SK-N-SH (cell line): ENCODE results near the gene MRAP. TPM values are rescaled to one million over a fixed set of nuclear protein-coding genes. Genes with fewer than 3 reads are reported as not detected.

Experiments used
- CTCF ChIA-PET: fragments of 300-600, 350-600 bp; formaldehyde crosslinking; extraction: SDS; loops from one replicate; lab custom pipeline; 2021; lab: Yijun Ruan, JAX
- POLR2A ChIA-PET: fragments of 350-600 bp; sonication (Branson Sonifier 250); formaldehyde crosslinking; extraction: SDS; loops from one replicate; lab custom pipeline; 2020; ENCODE audit warnings: antibody characterized with exemption, inconsistent platforms; lab: Yijun Ruan, JAX
- DNase-seq: peaks from one replicate; pipeline ENCODE4 v3.0.0; 2012
- H2AFZ ChIP-seq: fragments of 200-600 bp; sonication (generic); 2 replicates; pipeline ENCODE4 v1.8.1; 2016; ENCODE audit warnings: antibody characterized with exemption, mild to moderate bottlenecking, low read depth
- H3F3A ChIP-seq: fragments of 200-600 bp; sonication (generic); replicated peaks from 2 replicates; pipeline ENCODE3; 2016; ENCODE audit warnings: antibody characterized with exemption, mild to moderate bottlenecking; ENCODE audit not compliant: insufficient read depth
- H3K27ac ChIP-seq, 2 experiments: fragments of 200-500 bp in 1 of 2; fragments of 200-600 bp in 1 of 2; sonication (Bioruptor generic) in 1 of 2; sonication (generic), shearing (Covaris generic) in 1 of 2; 2 replicates each; pipeline versions ENCODE4 v1.5.1 to v1.6.1; 2014 to 2016; ENCODE audit warnings: low read depth in 2 of 2, inconsistent platforms in 1 of 2, low read length in 1 of 2, mild to moderate bottlenecking in 1 of 2, mixed read lengths in 1 of 2
- H3K27me3 ChIP-seq: fragments of 200-600 bp; sonication (generic), shearing (Covaris generic); 2 replicates; pipeline ENCODE4 v1.6.1; 2016; ENCODE audit warnings: mixed run types; ENCODE audit not compliant: insufficient read depth
- H3K36me3 ChIP-seq, 2 experiments: fragments of 200-500 bp in 1 of 2; fragments of 200-600 bp in 1 of 2; sonication (Bioruptor generic) in 1 of 2; sonication (generic) in 1 of 2; replicated peaks in 1 of 2; 2 replicates each; pipeline versions ENCODE3 to v1.5.1; 2014 to 2016; ENCODE audit warnings: low read length in 1 of 2, mild to moderate bottlenecking in 1 of 2; ENCODE audit not compliant: insufficient read depth in 2 of 2, control insufficient read depth in 1 of 2
- H3K4me1 ChIP-seq, 2 experiments: fragments of 200-500 bp in 1 of 2; fragments of 200-600 bp in 1 of 2; sonication (Bioruptor generic) in 1 of 2; sonication (generic), shearing (Covaris generic) in 1 of 2; 2 replicates each; pipeline versions ENCODE4 v1.5.1 to v1.6.1; 2014 to 2016; ENCODE audit warnings: low read depth in 1 of 2, low read length in 1 of 2, mixed run types in 1 of 2; ENCODE audit not compliant: insufficient read depth in 2 of 2, control insufficient read depth in 1 of 2
- H3K4me2 ChIP-seq: fragments of 200-600 bp; sonication (generic), shearing (Covaris generic); 2 replicates; pipeline ENCODE4 v1.6.1; 2017; ENCODE audit warnings: mixed run types
- H3K4me3 ChIP-seq, 2 experiments: fragments of 200-500 bp in 1 of 2; fragments of 200-600 bp in 1 of 2; sonication (Bioruptor generic) in 1 of 2; sonication (generic), shearing (Covaris generic) in 1 of 2; 2 replicates each; pipeline versions ENCODE4 v1.5.1 to v1.8.1; 2014 to 2016; ENCODE audit warnings: low read depth in 2 of 2, inconsistent platforms in 1 of 2, low read length in 1 of 2, mild to moderate bottlenecking in 1 of 2, mixed read lengths in 1 of 2, moderate library complexity in 1 of 2
- H3K79me2 ChIP-seq: fragments of 200-600 bp; sonication (generic); 2 replicates; pipeline ENCODE4 v1.8.1; 2017; ENCODE audit warnings: mild to moderate bottlenecking; ENCODE audit not compliant: insufficient read depth
- H3K9ac ChIP-seq: fragments of 200-600 bp; sonication (generic); 2 replicates; pipeline ENCODE4 v1.6.1; 2017; ENCODE audit warnings: mixed run types
- H3K9me2 ChIP-seq: fragments of 200-600 bp; sonication (generic); 2 replicates; pipeline ENCODE4 v1.6.1; 2017; ENCODE audit warnings: mixed run types
- H3K9me3 ChIP-seq: fragments of 200-600 bp; sonication (generic); 2 replicates; pipeline ENCODE4 v1.6.1; 2017; ENCODE audit warnings: mixed run types, mild to moderate bottlenecking, moderate library complexity
- H4K20me1 ChIP-seq: fragments of 200-600 bp; sonication (generic); 2 replicates; pipeline ENCODE4 v1.6.1; 2017; ENCODE audit warnings: mild to moderate bottlenecking, mixed run types; ENCODE audit not compliant: insufficient read depth
- CTCF ChIP-seq: fragments of 200-600 bp; sonication (generic); IDR thresholded peaks from 2 replicates; pipeline ENCODE4 v1.6.1; 2017; ENCODE audit warnings: antibody characterized with exemption, mild to moderate bottlenecking, moderate library complexity
- ELF1 ChIP-seq: IDR thresholded peaks from 2 replicates; pipeline ENCODE4 v1.4.0; 2012
- EP300 ChIP-seq, 2 experiments: IDR thresholded peaks; 2 replicates each; pipeline versions ENCODE4 v1.4.0 to v1.6.1; 2012; ENCODE audit warnings: borderline replicate concordance in 1 of 2, low read depth in 1 of 2, low read length in 1 of 2
- FOXJ3 ChIP-seq: sonication (generic); formaldehyde crosslinking; IDR thresholded peaks from 2 replicates; pipeline ENCODE4 v1.5.1; 2020; ENCODE audit warnings: mild to moderate bottlenecking, missing genetic modification reagents
- FOXM1 ChIP-seq: IDR thresholded peaks from 2 replicates; pipeline ENCODE4 v1.4.0; 2012; ENCODE audit warnings: low read depth, mild to moderate bottlenecking
- GATA2 ChIP-seq: sonication (generic); formaldehyde crosslinking; IDR thresholded peaks from 2 replicates; pipeline ENCODE4 v1.5.0; 2020; ENCODE audit warnings: mild to moderate bottlenecking, missing genetic modification reagents
- JUND ChIP-seq: IDR thresholded peaks from 2 replicates; pipeline ENCODE4 v1.4.0; 2012
- NFIC ChIP-seq: IDR thresholded peaks from 2 replicates; pipeline ENCODE4 v1.4.0; 2012; ENCODE audit warnings: borderline replicate concordance
- TEAD4 ChIP-seq: IDR thresholded peaks from 2 replicates; pipeline ENCODE4 v1.4.0; 2012; ENCODE audit warnings: mild to moderate bottlenecking, borderline replicate concordance; ENCODE audit not compliant: insufficient read depth
- YY1 ChIP-seq: IDR thresholded peaks from 2 replicates; pipeline ENCODE4 v1.4.0; 2012; ENCODE audit warnings: low read depth, mild to moderate bottlenecking
- WGBS: methylation state at CpG from one replicate; pipeline ENCODE4 v1.1.6; 2017; ENCODE audit warnings: low lambda C conversion rate; 5-methylcytosine and 5-hydroxymethylcytosine counted together
- polyA plus RNA-seq, 3 experiments: library from polyadenylated mRNA; depleted of rRNA; stranded (reverse); fragments of >200 nt; gene quantifications; 2 replicates each; pipeline ENCODE4 v1.2.3, GENCODE V29; 2012
- TF ChIP-seq, protein P1 (sequence below): IDR thresholded peaks from 2 replicates; pipeline ENCODE4 v1.4.0; 2012; ENCODE audit warnings: low read depth
- TF ChIP-seq, protein P2 (sequence below): IDR thresholded peaks from 2 replicates; pipeline ENCODE4 v1.4.0; 2012; ENCODE audit warnings: low read depth, borderline replicate concordance

The MRAP gene
- polyA plus RNA-seq, 1 of the 3 experiments (the other 2 are of a cell fraction): not detected

DNA sequence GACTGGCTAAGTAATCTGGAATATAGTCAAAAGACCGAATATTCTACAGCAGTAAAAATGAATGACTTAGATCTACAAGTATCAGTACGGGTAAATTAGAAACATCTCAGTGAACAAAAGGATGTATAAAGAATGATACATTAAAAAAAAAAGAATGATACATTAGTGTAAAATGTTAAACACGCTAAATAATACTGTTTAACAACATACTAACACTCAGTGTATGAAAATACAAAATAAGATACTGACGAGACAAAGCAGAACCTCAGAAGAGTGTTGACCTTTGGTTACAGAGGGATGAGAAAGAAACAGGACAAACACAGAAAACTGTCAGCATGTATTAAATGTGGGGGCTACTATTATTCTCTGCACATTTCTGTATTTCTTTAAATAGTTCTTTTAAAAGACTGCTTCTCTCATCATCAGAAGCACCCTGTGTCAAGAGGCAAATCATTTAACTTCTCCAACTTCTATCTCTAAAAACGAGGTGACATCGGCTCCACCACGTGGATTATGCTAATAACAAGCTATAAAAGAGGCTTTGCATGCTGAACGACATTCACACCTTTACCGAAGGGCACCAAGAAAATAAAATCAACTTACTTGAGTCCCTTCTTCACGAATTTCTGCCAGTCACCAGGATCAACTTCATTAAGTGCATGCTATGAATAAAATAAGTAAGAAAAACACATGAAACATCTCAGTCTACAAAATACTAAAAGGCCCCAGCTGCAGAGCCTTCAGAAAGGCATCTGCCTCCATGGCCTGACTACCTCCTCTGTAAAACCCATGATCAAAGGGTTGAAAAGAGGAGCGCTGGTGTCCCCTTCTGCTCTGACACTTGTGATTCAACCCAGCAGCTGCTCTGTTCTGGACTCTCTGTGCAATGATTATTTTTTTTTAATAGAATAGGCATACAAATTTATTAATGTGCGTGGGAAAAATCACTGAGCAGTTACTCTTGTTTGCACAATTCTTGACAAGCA, 42.5 kb downstream of the MRAP start:
- peaks cover 8% of the 10 kb centered on the region; the same call in 1 of the 2 replicates for H3K9me3 ChIP-seq
- H3K27me3 ChIP-seq: no peaks in the 10 kb centered on the region
- 0 out of 4 replicates have a peak overlapping the region, but pooled peaks of 1 of the 2 experiments have one; percentile 47 for H3K27ac ChIP-seq
- H3K9me2 ChIP-seq: no peaks in the 10 kb centered on the region
- TF ChIP-seq TEAD4: no peak
- TF ChIP-seq NFIC: no peak
- no peak for TF ChIP-seq JUND
- TF ChIP-seq FOXJ3: no peak
- no peak for TF ChIP-seq GATA2 (CRISPR knock-in tag)
- TF ChIP-seq FOXM1: no peak
- TF ChIP-seq ELF1: no peak
- no peak for TF ChIP-seq YY1
- TF ChIP-seq, protein P1, sequence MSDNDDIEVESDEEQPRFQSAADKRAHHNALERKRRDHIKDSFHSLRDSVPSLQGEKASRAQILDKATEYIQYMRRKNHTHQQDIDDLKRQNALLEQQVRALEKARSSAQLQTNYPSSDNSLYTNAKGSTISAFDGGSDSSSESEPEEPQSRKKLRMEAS: no peak
- TF ChIP-seq, protein P2, sequence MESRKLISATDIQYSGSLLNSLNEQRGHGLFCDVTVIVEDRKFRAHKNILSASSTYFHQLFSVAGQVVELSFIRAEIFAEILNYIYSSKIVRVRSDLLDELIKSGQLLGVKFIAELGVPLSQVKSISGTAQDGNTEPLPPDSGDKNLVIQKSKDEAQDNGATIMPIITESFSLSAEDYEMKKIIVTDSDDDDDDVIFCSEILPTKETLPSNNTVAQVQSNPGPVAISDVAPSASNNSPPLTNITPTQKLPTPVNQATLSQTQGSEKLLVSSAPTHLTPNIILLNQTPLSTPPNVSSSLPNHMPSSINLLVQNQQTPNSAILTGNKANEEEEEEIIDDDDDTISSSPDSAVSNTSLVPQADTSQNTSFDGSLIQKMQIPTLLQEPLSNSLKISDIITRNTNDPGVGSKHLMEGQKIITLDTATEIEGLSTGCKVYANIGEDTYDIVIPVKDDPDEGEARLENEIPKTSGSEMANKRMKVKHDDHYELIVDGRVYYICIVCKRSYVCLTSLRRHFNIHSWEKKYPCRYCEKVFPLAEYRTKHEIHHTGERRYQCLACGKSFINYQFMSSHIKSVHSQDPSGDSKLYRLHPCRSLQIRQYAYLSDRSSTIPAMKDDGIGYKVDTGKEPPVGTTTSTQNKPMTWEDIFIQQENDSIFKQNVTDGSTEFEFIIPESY: no peak
- TF ChIP-seq, all 33 proteins: peak for 0
- H3K4me3 ChIP-seq: no peak overlapping the region
- H3K36me3 ChIP-seq: peaks cover 73 to 86% of the 10 kb centered on the region in 2 experiments
- CTCF ChIA-PET: interaction anchor here (1.1 kb wide), 1 partner anchor 56 kb away, joined by 4 read pairs; no protein-coding TSS in a partner anchor
- no peak for DNase-seq
- POLR2A ChIA-PET: interaction anchor here (0.7 kb wide), 1 partner anchor 218 kb away, joined by 3 read pairs; no protein-coding TSS in a partner anchor
- peaks cover 4% of the 10 kb centered on the region for H3F3A ChIP-seq
- H3K79me2 ChIP-seq: peaks cover 24% of the 10 kb centered on the region
- no peaks in the 10 kb centered on the region for H4K20me1 ChIP-seq
- no peak overlapping the region for H2AFZ ChIP-seq
- no peak overlapping the region for H3K4me2 ChIP-seq
- H3K4me1 ChIP-seq: no peaks in the 10 kb centered on the region
- 89% methylated on average over 12 of the region's 12 CpGs for WGBS
- no peak overlapping the region for H3K9ac ChIP-seq

DNA sequence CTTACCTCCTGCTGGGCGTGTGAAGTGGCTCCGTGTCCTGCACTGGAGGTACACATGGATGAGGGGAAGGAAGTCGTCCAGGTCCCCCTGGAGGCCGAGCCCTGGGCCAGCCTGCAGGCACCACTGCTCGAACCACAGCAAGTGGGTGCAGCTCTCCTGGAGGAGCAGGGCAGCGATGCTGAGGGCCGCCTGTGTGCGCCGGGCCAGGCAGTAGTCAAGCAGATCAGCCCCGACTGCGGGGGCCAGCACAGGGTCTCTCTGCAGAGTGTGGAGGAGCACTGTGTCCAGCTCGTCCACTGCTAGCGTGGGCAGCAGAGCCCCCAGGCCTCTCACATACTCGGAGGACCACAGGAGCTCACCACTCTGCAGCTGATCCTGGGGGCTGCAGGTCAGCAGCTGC, 48.3 kb downstream of the MRAP start:
- Histone ChIP-seq H3K9me2 (no peaks in the 10 kb centered on the region), H3K4me3 (no peak overlapping the region), H3K9me3 (peaks cover 8% of the 10 kb centered on the region; the same call in 1 of the 2 replicates), H3K9ac (no peak overlapping the region), H3K4me1 (no peaks in the 10 kb centered on the region; a peak in 1 of 4 replicates), H3F3A (peaks cover 4% of the 10 kb centered on the region), H3K79me2 (peaks cover 19% of the 10 kb centered on the region; the same call in 1 of the 2 replicates), H3K4me2 (no peak overlapping the region), H4K20me1 (no peaks in the 10 kb centered on the region), H2AFZ (no peak overlapping the region), H3K27me3 (no peaks in the 10 kb centered on the region), H3K27ac (no peak overlapping the region), H3K36me3 (peaks cover 77 to 96% of the 10 kb centered on the region in 2 experiments)
- CTCF ChIA-PET: interaction anchor here (1.1 kb wide), 1 partner anchor 480 kb away, joined by 3 read pairs; no protein-coding TSS in a partner anchor
- POLR2A ChIA-PET: interaction anchor here (1.0 kb wide), 1 partner anchor 11 kb away, joined by 3 read pairs; no protein-coding TSS in a partner anchor
- WGBS: no CpG with 5 or more reads among the region's 14 CpGs
- no peak for DNase-seq
- no peak for TF ChIP-seq EP300 (IDR thresholded peaks at IDR 0.05; ENCODE audit: borderline replicate concordance in 1 of 2, low read depth in 1 of 2, low read length in 1 of 2)
- TF ChIP-seq CTCF: no peak
- TF ChIP-seq FOXJ3: no peak
- TF ChIP-seq TEAD4: no peak
